ENCODE measurements around the gene CMA1. TPM values are rescaled to one million over a fixed set of nuclear protein-coding genes. Genes with fewer than 3 reads are reported as not detected.
"Not testable (repeated sequence)": the region's sequence is repeated elsewhere in the genome, so short reads cannot be mapped to it uniquely, and the experiment has no call there.

Gene CMA1
- total RNA-seq, 1 donor from 2014 or later = not detected

DNA sequence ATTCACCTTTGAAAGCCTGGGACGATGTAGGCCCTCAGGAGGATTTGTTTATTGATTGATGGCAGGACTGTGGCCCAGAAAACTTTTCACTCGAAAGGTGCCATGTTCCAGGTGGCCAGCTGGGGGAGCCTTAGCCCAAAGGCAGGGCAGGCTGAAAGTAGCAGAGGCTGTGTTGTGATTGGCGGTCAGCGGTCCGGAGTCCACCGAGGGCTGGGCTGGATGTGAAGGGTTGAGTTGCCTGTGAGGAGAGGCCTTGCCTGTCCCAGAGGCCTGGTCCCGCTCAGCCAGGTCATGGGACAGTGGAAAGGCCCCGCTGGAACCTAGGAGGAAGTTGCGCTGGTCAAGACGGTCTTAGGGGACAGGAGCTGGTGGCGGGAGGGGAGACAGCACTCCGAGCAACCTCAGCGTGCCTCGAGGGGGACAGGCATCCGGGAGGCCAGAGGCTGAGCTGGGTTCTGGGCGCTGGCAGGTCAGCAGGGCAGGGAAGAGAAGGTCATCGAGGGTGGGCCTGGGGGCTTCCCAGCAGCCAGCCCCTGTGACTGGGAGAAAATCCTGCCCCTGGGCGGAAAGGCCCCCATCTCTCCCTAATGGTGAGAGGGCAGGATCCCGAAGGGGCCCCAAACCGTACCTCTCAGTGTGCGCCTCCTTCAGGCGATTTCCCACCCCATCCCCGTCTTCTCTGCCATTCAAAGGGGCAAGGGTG, 26.3 kb downstream of the CMA1 start:
- Histone ChIP-seq H3K36me3 (no peaks in the 10 kb centered on the region), H3K9me3 (no peaks in the 10 kb centered on the region), H3K27ac (no peak overlapping the region), H3K4me3 (no peak overlapping the region), H3K27me3 (no peaks in the 10 kb centered on the region), H3K4me1 (no peaks in the 10 kb centered on the region)
- intact Hi-C loops (cut with DNase I) = no loop called here
- no peak for DNase-seq (ENCODE audit: extremely low spot score in 2 of 2)
- TF ChIP-seq POLR2AphosphoS5 (IDR thresholded peaks at IDR 0.05; ENCODE audit: insufficient read depth in 1 of 2, low read depth in 1 of 2) = no peak

- H3K27ac ChIP-seq = not testable (repeated sequence)
These were observed 28.1 kb downstream of the CMA1 start for GRCh38 chr14:24479999-24480398.

GRCh38 chr14:24475261-24475660, 32.8 kb downstream of the CMA1 start:
- DNase-seq (ENCODE audit: extremely low spot score in 2 of 2) = no peak
- Histone ChIP-seq H3K27ac (no peak overlapping the region), H3K4me1 (no peaks in the 10 kb centered on the region), H3K4me3 (no peak overlapping the region), H3K36me3 (no peaks in the 10 kb centered on the region), H3K27me3 (no peaks in the 10 kb centered on the region), H3K9me3 (no peaks in the 10 kb centered on the region)
- intact Hi-C loops (cut with DNase I) = no loop called here
- TF ChIP-seq CTCF (IDR thresholded peaks at IDR 0.05) (no peak), POLR2AphosphoS5 (IDR thresholded peaks at IDR 0.05; ENCODE audit: insufficient read depth in 1 of 2, low read depth in 1 of 2) (no peak), POLR2A (IDR thresholded peaks at IDR 0.05) (no peak)

More at GRCh38 chr14:24479999-24480398, 28.1 kb downstream of the CMA1 start:
- H3K4me1 ChIP-seq; DNase-seq (ENCODE audit: extremely low spot score in 2 of 2); H3K27me3 ChIP-seq; H3K9me3 ChIP-seq; H3K4me3 ChIP-seq; intact Hi-C loops (cut with DNase I); H3K36me3 ChIP-seq: not testable (repeated sequence)

DNA sequence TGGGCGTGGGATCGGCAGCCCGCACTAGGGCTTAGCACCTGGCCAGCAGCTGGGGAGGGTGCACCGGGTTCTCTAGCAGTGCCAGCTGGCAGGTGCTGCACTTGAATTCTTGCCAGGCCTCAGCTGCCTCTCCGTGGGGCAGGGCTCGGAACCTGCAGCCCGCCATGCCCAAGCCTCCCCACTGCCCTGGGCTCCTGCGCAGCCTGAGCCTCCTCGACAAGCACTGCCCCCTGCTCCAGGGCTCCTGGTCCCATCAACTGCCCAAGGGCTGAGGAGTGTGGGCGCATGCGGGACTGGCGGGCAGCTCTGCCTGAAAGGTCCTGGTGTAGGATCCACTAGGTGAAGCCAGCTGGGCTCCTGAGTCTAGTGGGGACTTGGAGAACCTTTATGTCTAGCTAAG, 34.9 kb downstream of the CMA1 start:
- intact Hi-C loops (cut with DNase I) = no loop called here
- Histone ChIP-seq H3K36me3 (no peaks in the 10 kb centered on the region), H3K9me3 (no peaks in the 10 kb centered on the region), H3K27ac (no peak overlapping the region), H3K4me3 (no peak overlapping the region), H3K4me1 (no peaks in the 10 kb centered on the region), H3K27me3 (no peaks in the 10 kb centered on the region)
- TF ChIP-seq CTCF (IDR thresholded peaks at IDR 0.05) (no peak), POLR2A (IDR thresholded peaks at IDR 0.05) (no peak), POLR2AphosphoS5 (IDR thresholded peaks at IDR 0.05; ENCODE audit: insufficient read depth in 1 of 2, low read depth in 1 of 2) (no peak)
- no peak for DNase-seq (ENCODE audit: extremely low spot score in 2 of 2)

DNA sequence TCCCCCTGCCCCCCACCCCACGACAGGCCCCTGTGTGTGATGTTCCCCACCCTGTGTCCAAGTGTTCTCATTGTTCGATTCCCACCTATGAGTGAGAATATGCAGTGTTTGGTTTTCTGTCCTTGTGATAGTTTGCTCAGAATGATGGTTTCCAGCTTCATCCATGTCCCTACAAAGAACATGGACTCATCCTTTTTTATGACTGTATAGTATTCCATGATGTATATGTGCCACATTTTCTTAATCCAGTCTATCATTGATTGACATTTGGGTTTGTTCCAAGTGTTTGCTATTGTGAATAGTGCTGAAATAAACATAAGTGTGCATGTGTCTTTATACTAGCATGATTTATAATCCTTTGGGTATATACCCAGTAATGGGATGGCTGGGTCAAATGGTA, 37.6 kb downstream of the CMA1 start:
- H3K27me3 ChIP-seq; H3K27ac ChIP-seq; DNase-seq (ENCODE audit: extremely low spot score in 2 of 2); H3K4me3 ChIP-seq; intact Hi-C loops (cut with DNase I); H3K4me1 ChIP-seq; H3K36me3 ChIP-seq; H3K9me3 ChIP-seq: not testable (repeated sequence)

DNA sequence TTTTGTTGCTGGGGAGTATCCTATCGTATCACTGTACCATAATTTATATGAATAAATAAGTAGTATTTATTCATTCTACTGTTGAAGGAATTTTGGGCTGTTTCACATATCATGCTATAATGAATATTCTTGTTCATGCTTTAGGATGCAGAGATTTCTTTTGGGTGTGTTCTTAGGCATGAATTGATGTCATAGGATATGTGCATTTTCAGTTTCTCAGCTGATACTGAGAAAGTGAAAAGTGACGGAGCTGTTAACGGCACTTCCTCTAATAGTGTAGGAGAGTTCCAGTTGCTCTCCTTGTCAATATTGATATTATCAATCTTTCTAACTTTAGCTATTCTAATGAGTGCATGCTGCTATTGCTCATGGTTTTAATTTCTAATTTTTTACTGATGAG, 42.3 kb downstream of the CMA1 start:
- intact Hi-C loops (cut with DNase I) = no loop called here
- H3K27ac ChIP-seq = no peak overlapping the region
- no peak overlapping the region for H3K4me3 ChIP-seq
- no peak for TF ChIP-seq POLR2A (IDR thresholded peaks at IDR 0.05)
- H3K36me3 ChIP-seq = no peaks in the 10 kb centered on the region
- no peaks in the 10 kb centered on the region for H3K9me3 ChIP-seq
- no peak for DNase-seq (ENCODE audit: extremely low spot score in 2 of 2)
- H3K27me3 ChIP-seq = no peaks in the 10 kb centered on the region
- H3K4me1 ChIP-seq = no peaks in the 10 kb centered on the region

GRCh38 chr14:24465368-24465767, 42.7 kb downstream of the CMA1 start:
- Histone ChIP-seq H3K4me1 (no peaks in the 10 kb centered on the region), H3K36me3 (no peaks in the 10 kb centered on the region), H3K4me3 (no peak overlapping the region), H3K27me3 (no peaks in the 10 kb centered on the region), H3K9me3 (no peaks in the 10 kb centered on the region), H3K27ac (no peak overlapping the region)
- intact Hi-C loops (cut with DNase I) = no loop called here
- TF ChIP-seq CTCF (IDR thresholded peaks at IDR 0.05) (no peak), POLR2AphosphoS5 (IDR thresholded peaks at IDR 0.05; ENCODE audit: insufficient read depth in 1 of 2, low read depth in 1 of 2) (no peak), POLR2A (IDR thresholded peaks at IDR 0.05) (no peak)
- no peak for DNase-seq (ENCODE audit: extremely low spot score in 2 of 2)

All from vagina (tissue), 2 donors.